HEK293 (cell line): ENCODE results near the gene SECTM1.

Experiments
- FEZF1 ChIP-seq: fragments of 450-650 bp; formaldehyde crosslinking; IDR thresholded peaks from 2 replicates; pipeline ENCODE4 v1.5.1; 2016; ENCODE audit warnings: missing biosample characterization, missing genetic modification characterization
- GLIS1 ChIP-seq: fragments of 450-650 bp; formaldehyde crosslinking; IDR thresholded peaks from 2 replicates; pipeline ENCODE4 v1.5.1; 2016; ENCODE audit warnings: missing biosample characterization, missing genetic modification characterization
- IKZF3 ChIP-seq: fragments of 450-650 bp; IDR thresholded peaks from 2 replicates; pipeline ENCODE4 v1.5.0; 2018; ENCODE audit warnings: missing biosample characterization, mild to moderate bottlenecking, missing genetic modification characterization, moderate library complexity
- PRDM4 ChIP-seq: fragments of 450-650 bp; formaldehyde crosslinking; IDR thresholded peaks from 2 replicates; pipeline ENCODE4 v1.5.1; 2017; ENCODE audit warnings: missing biosample characterization, missing genetic modification characterization
- SP2 ChIP-seq: fragments of 450-650 bp; formaldehyde crosslinking; IDR thresholded peaks from 2 replicates; pipeline ENCODE4 v1.5.1; 2016; ENCODE audit warnings: missing biosample characterization, missing genetic modification characterization
- SP3 ChIP-seq: fragments of 450-650 bp; formaldehyde crosslinking; IDR thresholded peaks from 2 replicates; pipeline ENCODE4 v1.5.1; 2016; ENCODE audit warnings: missing biosample characterization, missing genetic modification characterization
- SP7 ChIP-seq: fragments of 450-650 bp; formaldehyde crosslinking; IDR thresholded peaks from 2 replicates; pipeline ENCODE4 v1.5.1; 2016; ENCODE audit warnings: missing biosample characterization, missing genetic modification characterization
- ZBTB44 ChIP-seq: fragments of 450-650 bp; IDR thresholded peaks from 2 replicates; pipeline ENCODE4 v1.5.1; 2018; ENCODE audit warnings: missing biosample characterization, mild to moderate bottlenecking, missing genetic modification characterization
- ZBTB6 ChIP-seq: fragments of 450-650 bp; formaldehyde crosslinking; IDR thresholded peaks from 2 replicates; pipeline ENCODE4 v1.5.1; 2017; ENCODE audit warnings: missing biosample characterization, missing genetic modification characterization
- ZBTB8A ChIP-seq: fragments of 450-650 bp; formaldehyde crosslinking; IDR thresholded peaks from 2 replicates; pipeline ENCODE4 v1.5.1; 2016; ENCODE audit warnings: missing biosample characterization, missing genetic modification characterization
- ZEB2 ChIP-seq: fragments of 450-650 bp; formaldehyde crosslinking; IDR thresholded peaks from 2 replicates; pipeline ENCODE4 v1.5.1; 2016; ENCODE audit warnings: missing biosample characterization, missing genetic modification characterization
- ZIC2 ChIP-seq: fragments of 450-650 bp; formaldehyde crosslinking; IDR thresholded peaks from 2 replicates; pipeline ENCODE4 v1.5.1; 2016; ENCODE audit warnings: missing biosample characterization, missing genetic modification characterization
- ZNF114 ChIP-seq: fragments of 450-650 bp; formaldehyde crosslinking; IDR thresholded peaks from 2 replicates; pipeline ENCODE4 v1.5.0; 2017; ENCODE audit warnings: missing biosample characterization, missing genetic modification characterization
- ZNF138 ChIP-seq: fragments of 450-650 bp; formaldehyde crosslinking; IDR thresholded peaks from 2 replicates; pipeline ENCODE4 v1.5.1; 2016; ENCODE audit warnings: missing biosample characterization, missing genetic modification characterization, borderline replicate concordance
- ZNF148 ChIP-seq: fragments of 450-650 bp; formaldehyde crosslinking; IDR thresholded peaks from 2 replicates; pipeline ENCODE4 v1.5.0; 2017; ENCODE audit warnings: missing biosample characterization, missing genetic modification characterization, borderline replicate concordance
- ZNF223 ChIP-seq: fragments of 450-650 bp; formaldehyde crosslinking; IDR thresholded peaks from 2 replicates; pipeline ENCODE4 v1.5.1; 2016; ENCODE audit warnings: missing biosample characterization, missing genetic modification characterization
- ZNF311 ChIP-seq: fragments of 450-650 bp; formaldehyde crosslinking; IDR thresholded peaks from 2 replicates; pipeline ENCODE4 v1.5.1; 2017; ENCODE audit warnings: missing biosample characterization, missing genetic modification characterization, borderline replicate concordance
- ZNF37A ChIP-seq: fragments of 450-650 bp; IDR thresholded peaks from 2 replicates; pipeline ENCODE4 v1.5.1; 2018; ENCODE audit warnings: missing biosample characterization, missing genetic modification characterization
- ZNF426 ChIP-seq: fragments of 450-650 bp; formaldehyde crosslinking; IDR thresholded peaks from 2 replicates; pipeline ENCODE4 v1.5.1; 2017; ENCODE audit warnings: missing biosample characterization, missing genetic modification characterization, mild to moderate bottlenecking, inconsistent platforms, moderate library complexity
- ZNF549 ChIP-seq: fragments of 450-650 bp; IDR thresholded peaks from 2 replicates; pipeline ENCODE4 v1.5.1; 2018; ENCODE audit warnings: missing biosample characterization, missing genetic modification characterization, mild to moderate bottlenecking, inconsistent platforms, moderate library complexity
- ZNF830 ChIP-seq: fragments of 450-650 bp; IDR thresholded peaks from 2 replicates; pipeline ENCODE4 v1.5.0; 2018; ENCODE audit warnings: missing biosample characterization, missing genetic modification characterization, low read depth, mild to moderate bottlenecking, moderate library complexity
- TF ChIP-seq, protein P1 (sequence below): fragments of 450-650 bp; formaldehyde crosslinking; optimal IDR thresholded peaks from 2 replicates; pipeline ENCODE3; 2016; ENCODE audit warnings: missing biosample characterization, mild to moderate bottlenecking, missing genetic modification characterization
- TF ChIP-seq, protein P2 (sequence below): fragments of 450-650 bp; formaldehyde crosslinking; IDR thresholded peaks from 2 replicates; pipeline ENCODE4 v1.5.1; 2016; ENCODE audit warnings: missing biosample characterization, missing genetic modification characterization, borderline replicate concordance
- TF ChIP-seq, protein P3 (sequence below): fragments of 450-650 bp; formaldehyde crosslinking; IDR thresholded peaks from 2 replicates; pipeline ENCODE4 v1.5.1; 2017; ENCODE audit warnings: missing biosample characterization, missing genetic modification characterization

Gene SECTM1

DNA sequence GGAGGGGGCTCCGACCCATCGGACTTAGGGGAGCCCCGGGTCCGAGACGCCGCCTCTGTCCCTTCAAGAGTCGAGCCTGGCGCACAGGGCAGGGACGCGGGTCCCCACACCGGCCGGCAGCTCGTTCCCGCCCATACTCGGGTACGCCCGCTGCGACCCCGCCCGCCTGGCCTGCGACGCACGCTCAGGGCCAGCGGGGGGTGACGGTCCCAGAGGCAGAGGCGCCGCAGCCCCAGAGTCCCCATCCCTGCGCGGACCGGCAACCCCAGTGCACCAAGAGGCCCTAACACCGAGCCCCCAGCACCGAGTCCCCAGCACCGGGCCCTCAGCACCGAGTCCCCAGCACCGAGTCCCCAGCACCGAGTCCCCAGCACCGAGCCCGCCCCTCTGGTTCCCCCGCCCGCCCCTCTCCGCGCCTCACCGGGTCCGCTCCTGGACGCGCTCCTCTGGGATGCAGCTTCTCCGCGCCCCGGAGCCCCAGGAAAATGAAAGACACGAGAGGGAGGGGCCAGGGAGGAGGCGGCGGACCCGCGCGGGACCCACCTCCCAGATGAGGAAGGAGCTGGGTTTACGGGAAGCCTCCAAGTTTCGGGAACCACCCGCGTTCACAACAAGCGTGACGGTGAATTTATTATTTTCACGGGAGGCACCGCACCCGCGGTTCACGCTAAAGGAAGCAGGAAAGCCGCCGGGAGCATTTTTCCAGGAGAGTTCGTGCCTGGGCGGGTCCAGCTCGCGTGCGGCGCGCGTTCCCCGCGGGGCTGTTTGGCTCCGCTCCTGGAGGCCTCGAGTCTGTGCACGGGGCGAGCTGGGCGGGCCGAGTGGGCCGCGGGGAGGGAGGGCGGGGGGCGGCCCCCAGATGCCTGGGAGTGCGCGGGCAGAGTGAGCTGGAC is at the start of gene SECTM1 (continued):
- TF ChIP-seq, protein P1, sequence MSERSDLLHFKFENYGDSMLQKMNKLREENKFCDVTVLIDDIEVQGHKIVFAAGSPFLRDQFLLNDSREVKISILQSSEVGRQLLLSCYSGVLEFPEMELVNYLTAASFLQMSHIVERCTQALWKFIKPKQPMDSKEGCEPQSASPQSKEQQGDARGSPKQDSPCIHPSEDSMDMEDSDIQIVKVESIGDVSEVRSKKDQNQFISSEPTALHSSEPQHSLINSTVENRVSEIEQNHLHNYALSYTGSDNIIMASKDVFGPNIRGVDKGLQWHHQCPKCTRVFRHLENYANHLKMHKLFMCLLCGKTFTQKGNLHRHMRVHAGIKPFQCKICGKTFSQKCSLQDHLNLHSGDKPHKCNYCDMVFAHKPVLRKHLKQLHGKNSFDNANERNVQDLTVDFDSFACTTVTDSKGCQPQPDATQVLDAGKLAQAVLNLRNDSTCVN (tag by site-specific recombination), result peak; percentile 68
- TF ChIP-seq ZBTB44 (peak; percentile 37; the same call in 1 of the 2 replicates), SP3 (peak; percentile 43; the same call in 1 of the 2 replicates), PRDM4 (tag by site-specific recombination) (0 out of 2 replicates have a peak, but pooled peaks have one; percentile 18), ZBTB8A (tag by site-specific recombination) (no peak), ZNF148 (tag by site-specific recombination) (no peak), ZNF426 (tag by site-specific recombination) (no peak), ZBTB6 (tag by site-specific recombination) (no peak), ZNF549 (tag by site-specific recombination) (no peak), ZNF138 (tag by site-specific recombination) (no peak), SP2 (tag by site-specific recombination) (peak; percentile 39; the same call in 1 of the 2 replicates), ZNF114 (no peak), SP7 (tag by site-specific recombination) (peak; percentile 23; the same call in 1 of the 2 replicates), ZIC2 (tag by site-specific recombination) (peak; percentile 24), ZEB2 (no peak), ZNF830 (no peak), ZNF37A (tag by site-specific recombination) (no peak), ZNF311 (tag by site-specific recombination) (no peak), GLIS1 (peak; percentile 90), FEZF1 (tag by site-specific recombination) (0 out of 2 replicates have a peak, but pooled peaks have one; percentile 8), IKZF3 (tag by site-specific recombination) (peak; percentile 88), ZNF223 (tag by site-specific recombination) (no peak)
- TF ChIP-seq, protein P2, sequence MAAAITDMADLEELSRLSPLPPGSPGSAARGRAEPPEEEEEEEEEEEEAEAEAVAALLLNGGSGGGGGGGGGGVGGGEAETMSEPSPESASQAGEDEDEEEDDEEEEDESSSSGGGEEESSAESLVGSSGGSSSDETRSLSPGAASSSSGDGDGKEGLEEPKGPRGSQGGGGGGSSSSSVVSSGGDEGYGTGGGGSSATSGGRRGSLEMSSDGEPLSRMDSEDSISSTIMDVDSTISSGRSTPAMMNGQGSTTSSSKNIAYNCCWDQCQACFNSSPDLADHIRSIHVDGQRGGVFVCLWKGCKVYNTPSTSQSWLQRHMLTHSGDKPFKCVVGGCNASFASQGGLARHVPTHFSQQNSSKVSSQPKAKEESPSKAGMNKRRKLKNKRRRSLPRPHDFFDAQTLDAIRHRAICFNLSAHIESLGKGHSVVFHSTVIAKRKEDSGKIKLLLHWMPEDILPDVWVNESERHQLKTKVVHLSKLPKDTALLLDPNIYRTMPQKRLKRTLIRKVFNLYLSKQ (tag by site-specific recombination), result no peak
- TF ChIP-seq, protein P3, sequence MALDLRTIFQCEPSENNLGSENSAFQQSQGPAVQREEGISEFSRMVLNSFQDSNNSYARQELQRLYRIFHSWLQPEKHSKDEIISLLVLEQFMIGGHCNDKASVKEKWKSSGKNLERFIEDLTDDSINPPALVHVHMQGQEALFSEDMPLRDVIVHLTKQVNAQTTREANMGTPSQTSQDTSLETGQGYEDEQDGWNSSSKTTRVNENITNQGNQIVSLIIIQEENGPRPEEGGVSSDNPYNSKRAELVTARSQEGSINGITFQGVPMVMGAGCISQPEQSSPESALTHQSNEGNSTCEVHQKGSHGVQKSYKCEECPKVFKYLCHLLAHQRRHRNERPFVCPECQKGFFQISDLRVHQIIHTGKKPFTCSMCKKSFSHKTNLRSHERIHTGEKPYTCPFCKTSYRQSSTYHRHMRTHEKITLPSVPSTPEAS (tag by site-specific recombination), result no peak
